Glutamatergic neuron (in vitro differentiated cells): ENCODE results near the gene PRMT9. TPM values are rescaled to one million over a fixed set of nuclear protein-coding genes. Genes with fewer than 3 reads are reported as not detected.

Experiments
- DNase-seq: peaks from one replicate; pipeline ENCODE4 v3.0.0; 2022
- H3K27ac Mint-ChIP-seq: one replicate; pipeline ENCODE4 v1.8.0; 2020; ENCODE audit warnings: mild to moderate bottlenecking, mixed read lengths, inconsistent platforms; ENCODE audit not compliant: unreplicated experiment
- H3K27me3 Mint-ChIP-seq: one replicate; pipeline ENCODE4 v1.8.0; 2020; ENCODE audit warnings: mild to moderate bottlenecking, moderate library complexity, mixed read lengths, inconsistent platforms; ENCODE audit not compliant: unreplicated experiment
- H3K36me3 Mint-ChIP-seq: one replicate; pipeline ENCODE4 v1.8.0; 2020; ENCODE audit warnings: mild to moderate bottlenecking, mixed read lengths, inconsistent platforms; ENCODE audit not compliant: unreplicated experiment
- H3K4me1 Mint-ChIP-seq: one replicate; pipeline ENCODE4 v1.8.0; 2020; ENCODE audit warnings: mild to moderate bottlenecking, low read depth, mixed read lengths, inconsistent platforms; ENCODE audit not compliant: unreplicated experiment
- H3K4me3 Mint-ChIP-seq: one replicate; pipeline ENCODE4 v1.8.0; 2020; ENCODE audit warnings: mild to moderate bottlenecking, mixed read lengths, inconsistent platforms; ENCODE audit not compliant: unreplicated experiment
- H3K9me3 Mint-ChIP-seq: one replicate; pipeline ENCODE4 v1.8.0; 2020; ENCODE audit warnings: mild to moderate bottlenecking, moderate library complexity, mixed read lengths, inconsistent platforms; ENCODE audit not compliant: unreplicated experiment
- CTCF ChIP-seq: fragments of 200-600 bp; sonication (generic); IDR thresholded peaks from one replicate; pipeline ENCODE4 v1.5.0; 2021; ENCODE audit not compliant: partially characterized antibody, unreplicated experiment
- total RNA-seq: library from RNA; stranded (reverse); fragmentation: NEBNext Ultra II Directional; extraction: Animal tissue kit (Norgen Biotek cat#: 25700); gene quantifications from one replicate; pipeline ENCODE4 v1.2.1, GENCODE V29; 2021; ENCODE audit not compliant: unreplicated experiment

The PRMT9 gene
- total RNA-seq, 1 donor from 2014 or later = 8.9 TPM

GRCh38 chr4:147626903-147627302 lies 57.1 kb downstream of the PRMT9 start:
- Mint-ChIP-seq H3K27me3 (no peaks in the 10 kb centered on the region), H3K27ac (no peak overlapping the region), H3K4me3 (no peak overlapping the region), H3K36me3 (no peaks in the 10 kb centered on the region), H3K4me1 (peaks cover 4% of the 10 kb centered on the region), H3K9me3 (no peaks in the 10 kb centered on the region)
- DNase-seq = no peak
- no peak for TF ChIP-seq CTCF

- no peaks in the 10 kb centered on the region for H3K36me3 Mint-ChIP-seq
- no peak for DNase-seq
- TF ChIP-seq CTCF = no peak
- H3K27me3 Mint-ChIP-seq = no peaks in the 10 kb centered on the region
- H3K9me3 Mint-ChIP-seq = no peaks in the 10 kb centered on the region
- H3K4me1 Mint-ChIP-seq = peaks cover 6% of the 10 kb centered on the region
- H3K4me3 Mint-ChIP-seq = no peak overlapping the region
- no peak overlapping the region for H3K27ac Mint-ChIP-seq
These were observed 58.2 kb downstream of the PRMT9 start for GRCh38 chr4:147625733-147626132.

GRCh38 chr4:147620315-147620714 lies 63.6 kb downstream of the PRMT9 start:
- Mint-ChIP-seq H3K4me1 (peaks cover 11% of the 10 kb centered on the region), H3K9me3 (peaks cover 2% of the 10 kb centered on the region), H3K27me3 (peaks cover 4% of the 10 kb centered on the region), H3K4me3 (peak overlapping the region; percentile 30), H3K27ac (no peak overlapping the region), H3K36me3 (no peaks in the 10 kb centered on the region)
- DNase-seq = no peak
- no peak for TF ChIP-seq CTCF

GRCh38 chr4:147617841-147618691 lies 65.9 kb downstream of the PRMT9 start:
- Mint-ChIP-seq H3K27ac (peak overlapping the region; percentile 83), H3K36me3 (no peaks in the 10 kb centered on the region), H3K9me3 (peaks cover 2% of the 10 kb centered on the region), H3K4me3 (peak overlapping the region; percentile 95), H3K4me1 (peaks cover 11% of the 10 kb centered on the region), H3K27me3 (peaks cover 4% of the 10 kb centered on the region)
- no peak for TF ChIP-seq CTCF
- DNase-seq = no peak

GRCh38 chr4:147617173-147617840 lies 66.7 kb downstream of the PRMT9 start, which contains the start of gene TMEM184C:
TMEM184C (plus strand) TSS chr4:147617397; CDS start chr4:147617957, 560 bp downstream.
- Mint-ChIP-seq H3K9me3 (peaks cover 2% of the 10 kb centered on the region), H3K4me1 (peaks cover 11% of the 10 kb centered on the region), H3K27me3 (peaks cover 4% of the 10 kb centered on the region), H3K36me3 (no peaks in the 10 kb centered on the region), H3K27ac (peak within 1 kb of the TSS; percentile 88), H3K4me3 (peak within 1 kb of the TSS; percentile 95)
- peak; percentile 99 for DNase-seq
- no peak for TF ChIP-seq CTCF
